ENCODE results near the gene SUN1.

DNA sequence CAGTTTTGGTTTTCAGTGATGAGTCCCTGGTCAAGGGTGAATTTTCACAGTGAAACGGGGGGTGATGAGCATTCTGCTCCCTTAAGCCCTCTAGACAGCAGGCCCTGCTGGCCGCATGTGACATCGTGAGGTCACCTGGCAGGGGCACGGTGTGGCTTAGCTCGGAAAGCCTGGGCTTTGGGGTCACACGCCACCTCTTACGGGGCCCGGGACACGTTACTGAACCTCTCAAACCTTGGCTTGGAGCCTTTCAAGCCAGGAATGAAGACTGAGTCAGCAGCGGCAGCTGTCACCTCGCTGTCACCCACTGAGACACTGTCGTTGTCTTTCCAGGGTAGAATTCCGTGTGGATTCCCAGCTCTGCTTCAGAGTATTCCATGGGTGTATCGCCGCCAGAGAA, 48.2 kb downstream of the SUN1 start:
- TF ChIP-seq, protein P1, sequence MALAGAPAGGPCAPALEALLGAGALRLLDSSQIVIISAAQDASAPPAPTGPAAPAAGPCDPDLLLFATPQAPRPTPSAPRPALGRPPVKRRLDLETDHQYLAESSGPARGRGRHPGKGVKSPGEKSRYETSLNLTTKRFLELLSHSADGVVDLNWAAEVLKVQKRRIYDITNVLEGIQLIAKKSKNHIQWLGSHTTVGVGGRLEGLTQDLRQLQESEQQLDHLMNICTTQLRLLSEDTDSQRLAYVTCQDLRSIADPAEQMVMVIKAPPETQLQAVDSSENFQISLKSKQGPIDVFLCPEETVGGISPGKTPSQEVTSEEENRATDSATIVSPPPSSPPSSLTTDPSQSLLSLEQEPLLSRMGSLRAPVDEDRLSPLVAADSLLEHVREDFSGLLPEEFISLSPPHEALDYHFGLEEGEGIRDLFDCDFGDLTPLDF (CRISPR knock-in tag; IDR thresholded peaks at IDR 0.05): no peak
- TF ChIP-seq, protein P2, sequence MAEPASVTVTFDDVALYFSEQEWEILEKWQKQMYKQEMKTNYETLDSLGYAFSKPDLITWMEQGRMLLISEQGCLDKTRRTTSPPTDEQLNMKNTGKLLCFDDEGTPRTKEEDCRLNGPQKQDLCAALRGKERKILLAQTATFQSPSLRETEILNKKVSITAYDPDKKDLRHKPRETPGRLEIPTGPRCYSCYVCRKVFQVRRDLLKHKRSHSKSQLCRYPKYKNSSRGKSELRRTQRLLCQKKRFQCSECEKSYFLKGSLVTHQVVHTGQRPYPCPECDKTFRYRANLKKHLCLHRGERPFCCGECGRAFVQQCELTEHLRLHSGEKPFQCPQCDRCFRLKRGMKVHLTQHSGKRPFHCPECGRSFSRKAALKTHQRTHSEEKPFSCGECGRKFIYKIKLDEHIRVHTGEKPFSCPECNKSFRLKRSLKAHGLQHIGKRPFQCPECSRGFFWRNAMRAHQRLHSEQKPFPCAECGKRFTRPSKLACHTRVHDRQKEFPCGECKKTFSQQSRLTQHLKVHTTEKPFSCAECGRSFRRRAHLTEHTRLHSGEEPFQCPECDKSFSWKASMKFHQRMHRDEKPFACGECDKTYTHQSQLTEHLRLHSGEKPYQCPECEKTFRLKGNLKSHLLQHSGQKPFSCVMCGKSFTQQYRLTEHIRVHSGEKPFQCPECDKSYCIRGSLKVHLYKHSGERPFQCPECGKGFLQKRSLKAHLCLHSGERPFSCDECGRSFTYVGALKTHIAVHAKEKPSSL (CRISPR knock-in tag; conservative IDR thresholded peaks at IDR 0.05): no peak
